ENCODE results near the gene OR6V1.

DNA sequence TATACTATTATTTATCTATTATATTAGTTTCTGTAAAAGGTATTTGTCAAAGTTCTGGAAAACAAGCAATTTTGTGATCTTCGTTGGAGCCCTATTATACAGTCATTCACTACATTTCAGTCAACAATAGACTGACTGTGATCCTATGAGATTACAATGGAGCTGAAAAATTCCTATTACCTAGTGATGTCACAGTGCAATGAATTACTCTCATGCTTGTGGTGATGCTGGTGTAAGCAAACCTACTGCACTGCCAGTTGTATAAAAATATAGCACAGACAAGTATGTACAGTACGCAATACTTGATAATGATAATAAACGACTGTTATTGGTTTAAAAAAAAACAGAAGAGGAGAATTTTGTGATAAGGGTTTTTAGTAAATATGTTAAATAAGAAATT, 21.4 kb downstream of the OR6V1 start:
- TF ChIP-seq CTCF (IDR thresholded peaks at IDR 0.05): no peak
- TF ChIP-seq POLR2A (IDR thresholded peaks at IDR 0.05): no peak
